T47D (cell line): ENCODE results near the gene ATG3.

ENCODE experiments used
- DNase-seq, 2 experiments: peaks; one replicate each; pipeline versions ENCODE4 v3.0.0 to v3.0.0-alpha.2; 2011 to 2012; ENCODE audit warnings: low read depth in 1 of 2, low spot score in 1 of 2
- JUND ChIP-seq: IDR thresholded peaks from 2 replicates; pipeline ENCODE4 v1.6.1; 2012; ENCODE audit warnings: low read depth
- in situ Hi-C: cut with HindIII; loops from 2 replicates; pipeline ENCODE4 v1.10.0; 2016; ENCODE audit warnings: low sequenced_read_pairs, low pct_unique_long_range_greater_than_20kb

The ATG3 gene

DNA sequence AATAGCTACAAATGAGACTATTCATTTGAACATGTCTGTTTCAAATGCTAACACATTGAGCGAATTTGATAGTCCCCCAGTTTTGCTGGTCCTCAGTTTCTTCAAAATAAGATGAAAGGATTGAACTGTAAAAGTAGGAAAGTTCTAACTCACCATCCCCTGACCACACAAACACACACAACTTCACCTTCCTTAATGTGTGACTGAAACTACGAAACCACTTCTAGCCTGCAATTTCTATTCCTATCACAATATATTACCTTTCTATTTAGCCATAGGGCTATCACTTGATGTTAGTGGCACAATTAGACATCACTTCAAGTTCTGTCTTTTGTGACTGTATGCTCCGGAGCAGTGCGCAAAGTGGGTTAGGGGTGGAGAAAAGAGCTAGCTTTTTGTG, 77.4 kb downstream of the ATG3 start:
- DNase-seq = no peak
- in situ Hi-C loops = no loop called here
- no peak for TF ChIP-seq JUND

DNA sequence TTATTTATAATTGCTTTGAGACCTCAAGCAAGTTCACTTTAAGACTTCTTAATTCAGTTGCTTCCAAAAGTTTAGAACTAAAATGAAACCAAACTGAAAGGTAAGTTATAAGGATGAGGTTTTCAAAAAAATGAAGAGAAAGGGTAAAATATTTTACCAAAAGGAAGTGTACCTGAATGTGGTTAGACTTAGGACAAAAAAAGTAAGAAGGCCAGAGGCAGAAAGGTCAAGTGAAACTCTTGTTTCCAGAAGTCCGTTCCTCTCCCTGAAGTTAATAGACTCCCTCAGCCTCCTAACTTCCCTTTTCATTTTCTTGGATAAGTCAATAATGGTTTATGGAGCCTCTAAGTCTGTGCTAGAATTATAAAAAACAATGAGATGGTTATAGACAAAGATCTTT, 79.1 kb downstream of the ATG3 start:
- in situ Hi-C loops = no loop called here
- TF ChIP-seq JUND = no peak
- no peak for DNase-seq
